ENCODE results near the gene PRKCH.

DNA sequence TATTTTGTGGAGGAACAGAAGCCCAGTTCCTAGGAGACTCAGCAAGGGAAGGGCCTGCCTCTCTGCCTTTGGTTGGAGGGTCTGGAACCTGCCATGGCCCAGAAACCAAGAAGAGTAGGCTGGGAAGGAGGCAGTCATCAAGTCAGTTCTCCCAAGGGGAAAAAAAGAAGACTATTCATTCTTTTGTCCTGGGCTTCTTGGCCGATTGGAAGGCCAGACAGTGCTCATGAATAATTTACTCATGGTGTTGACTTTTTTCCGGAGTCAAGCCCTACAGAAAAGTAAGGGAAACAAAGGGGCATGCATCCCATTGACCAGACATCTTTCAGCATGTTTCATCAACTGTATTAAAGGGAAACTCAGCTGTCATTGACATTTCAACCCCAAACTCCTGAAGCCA, 168.1 kb downstream of the PRKCH start:
- TF ChIP-seq, protein P1, sequence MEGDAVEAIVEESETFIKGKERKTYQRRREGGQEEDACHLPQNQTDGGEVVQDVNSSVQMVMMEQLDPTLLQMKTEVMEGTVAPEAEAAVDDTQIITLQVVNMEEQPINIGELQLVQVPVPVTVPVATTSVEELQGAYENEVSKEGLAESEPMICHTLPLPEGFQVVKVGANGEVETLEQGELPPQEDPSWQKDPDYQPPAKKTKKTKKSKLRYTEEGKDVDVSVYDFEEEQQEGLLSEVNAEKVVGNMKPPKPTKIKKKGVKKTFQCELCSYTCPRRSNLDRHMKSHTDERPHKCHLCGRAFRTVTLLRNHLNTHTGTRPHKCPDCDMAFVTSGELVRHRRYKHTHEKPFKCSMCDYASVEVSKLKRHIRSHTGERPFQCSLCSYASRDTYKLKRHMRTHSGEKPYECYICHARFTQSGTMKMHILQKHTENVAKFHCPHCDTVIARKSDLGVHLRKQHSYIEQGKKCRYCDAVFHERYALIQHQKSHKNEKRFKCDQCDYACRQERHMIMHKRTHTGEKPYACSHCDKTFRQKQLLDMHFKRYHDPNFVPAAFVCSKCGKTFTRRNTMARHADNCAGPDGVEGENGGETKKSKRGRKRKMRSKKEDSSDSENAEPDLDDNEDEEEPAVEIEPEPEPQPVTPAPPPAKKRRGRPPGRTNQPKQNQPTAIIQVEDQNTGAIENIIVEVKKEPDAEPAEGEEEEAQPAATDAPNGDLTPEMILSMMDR (IDR thresholded peaks at IDR 0.05): no peak
- TF ChIP-seq POLR2A (IDR thresholded peaks at IDR 0.05): no peak

Measured in esophagus squamous epithelium (tissue), 4 donors.